NCI-H1417 (cell line): ENCODE results near the gene CPLX4.

Experiments
- DNase-seq, 3 experiments: peaks; one replicate each; lab custom pipeline; 2025; lab: John Stamatoyannopoulos, UW

Gene CPLX4

DNA sequence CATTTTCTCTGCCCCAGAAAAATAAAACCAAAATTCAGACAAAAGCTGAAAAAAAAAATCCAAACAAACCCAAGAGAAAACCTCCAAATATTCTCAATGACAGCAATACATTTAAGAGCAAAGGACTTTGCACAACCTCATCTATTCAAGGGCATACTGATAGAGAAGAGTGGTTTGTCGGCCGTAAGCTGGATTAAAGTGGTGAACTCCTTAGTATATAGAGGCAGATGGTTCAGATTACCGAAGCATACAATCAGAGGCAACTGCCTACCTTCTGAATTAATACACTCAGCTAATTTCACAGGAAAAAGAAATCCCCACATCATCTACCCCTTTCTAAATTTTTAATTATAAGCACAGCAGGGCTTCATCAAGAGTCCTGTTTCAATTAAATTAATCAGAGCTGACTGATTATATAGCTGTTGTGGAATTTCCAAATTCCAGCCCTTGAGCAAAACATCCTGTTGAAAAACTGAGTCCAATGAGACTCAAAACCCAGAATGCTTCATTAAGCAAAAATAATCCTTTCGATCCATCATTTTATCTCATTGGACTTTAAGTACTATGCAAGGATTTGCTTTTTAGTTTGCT, at the start of gene CPLX4:
CPLX4 (minus strand) TSS at position 190 of the 591 bp plus-strand sequence; CDS start at position 3, 187 bp downstream.
- no peak for DNase-seq

- DNase-seq = no peak
These were observed 41.9 kb upstream of the CPLX4 start for GRCh38 chr18:59360381-59360780.

- DNase-seq = no peak
These were observed 41.1 kb upstream of the CPLX4 start for GRCh38 chr18:59359576-59359952.

GRCh38 chr18:59358712-59359575, 40.5 kb upstream of the CPLX4 start, which contains the start of gene LMAN1:
TSS of gene LMAN1 (minus strand) at chr18:59359265. CDS start at chr18:59359244, 21 bp downstream.
- DNase-seq = peak; percentile 94 to 100 (median 99)

DNA sequence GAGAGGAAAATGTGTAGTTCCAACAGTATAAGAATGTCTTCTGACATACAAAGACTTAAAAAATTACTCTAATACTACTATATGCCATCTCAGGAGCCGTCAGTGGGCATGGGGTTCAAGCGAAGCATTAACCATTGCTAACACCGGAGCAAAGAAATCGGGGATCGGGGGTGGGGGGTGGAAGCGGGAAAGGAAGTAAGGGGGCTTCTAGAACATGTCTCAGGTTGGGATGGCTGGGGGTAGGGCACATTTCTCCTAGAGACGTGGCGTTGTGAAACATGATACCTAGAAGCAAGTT, 39.9 kb upstream of the CPLX4 start:
- DNase-seq = no peak

DNA sequence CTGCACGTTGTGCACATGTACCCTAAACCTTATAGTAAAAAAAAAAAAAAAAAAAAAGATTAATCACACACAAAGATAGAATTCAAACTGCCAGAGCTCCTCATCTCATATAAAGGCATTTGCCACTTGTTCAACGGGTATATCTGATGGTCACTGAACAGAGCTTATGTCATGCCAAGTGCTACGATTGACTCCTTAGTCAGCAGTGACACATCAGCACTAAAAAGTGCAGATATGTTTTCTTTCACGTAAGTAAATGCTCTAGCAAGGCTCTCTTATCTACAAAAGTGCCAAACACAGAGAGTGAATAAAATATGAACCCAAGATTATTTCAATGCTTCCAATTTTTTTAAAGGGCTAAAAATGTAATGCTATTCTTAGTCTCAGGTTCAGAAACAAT, 39.5 kb upstream of the CPLX4 start:
- peak in 1 of 3 experiments; percentile 64 for DNase-seq

DNA sequence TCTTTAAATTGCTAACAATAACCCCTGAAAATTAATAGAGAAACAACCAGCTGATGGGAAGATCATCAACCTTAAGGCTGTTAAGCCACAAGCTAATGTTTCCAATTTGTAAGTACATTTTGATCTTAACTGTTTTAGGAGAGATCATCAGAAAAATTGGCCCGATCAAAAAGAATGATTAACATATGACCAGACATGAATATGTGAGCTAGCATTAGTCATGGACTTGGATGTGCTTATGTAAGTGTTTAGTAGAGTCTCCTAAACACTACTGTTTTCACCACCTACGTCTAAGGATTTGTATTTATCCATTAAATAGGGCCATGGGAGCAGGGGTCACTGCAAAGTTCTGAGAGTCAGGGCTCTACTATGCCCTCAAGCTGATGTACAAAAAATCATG, 36.3 kb upstream of the CPLX4 start:
- DNase-seq = no peak

DNA sequence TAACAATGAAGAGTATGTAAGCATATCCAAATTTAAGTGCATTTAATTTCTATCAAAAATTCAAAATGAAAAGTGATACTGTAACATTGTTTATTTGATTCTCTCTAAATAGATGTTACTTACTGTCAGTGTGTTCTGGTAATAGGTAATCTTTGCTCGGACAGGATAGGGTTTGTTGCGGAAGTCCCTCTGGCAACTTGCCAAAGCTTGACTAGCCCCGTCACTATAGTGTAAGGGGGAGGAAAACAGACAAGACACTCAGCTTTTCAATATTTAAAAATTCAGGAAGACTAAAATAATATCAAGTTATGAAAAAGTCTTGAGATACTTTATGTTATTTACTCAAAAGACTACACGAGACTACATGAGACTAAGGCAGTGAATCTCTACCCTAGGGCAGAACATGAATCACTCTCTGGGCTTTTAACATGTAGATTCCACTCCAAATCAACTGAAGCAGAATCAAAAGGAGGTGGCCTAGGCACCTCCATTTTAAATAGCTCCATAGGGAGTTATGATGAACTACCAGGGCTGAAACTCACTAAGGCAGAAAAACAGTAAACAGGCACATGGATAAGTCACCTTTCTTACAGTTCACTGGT, 34.7 kb upstream of the CPLX4 start:
- DNase-seq = peak in 1 of 3 experiments; percentile 42

DNA sequence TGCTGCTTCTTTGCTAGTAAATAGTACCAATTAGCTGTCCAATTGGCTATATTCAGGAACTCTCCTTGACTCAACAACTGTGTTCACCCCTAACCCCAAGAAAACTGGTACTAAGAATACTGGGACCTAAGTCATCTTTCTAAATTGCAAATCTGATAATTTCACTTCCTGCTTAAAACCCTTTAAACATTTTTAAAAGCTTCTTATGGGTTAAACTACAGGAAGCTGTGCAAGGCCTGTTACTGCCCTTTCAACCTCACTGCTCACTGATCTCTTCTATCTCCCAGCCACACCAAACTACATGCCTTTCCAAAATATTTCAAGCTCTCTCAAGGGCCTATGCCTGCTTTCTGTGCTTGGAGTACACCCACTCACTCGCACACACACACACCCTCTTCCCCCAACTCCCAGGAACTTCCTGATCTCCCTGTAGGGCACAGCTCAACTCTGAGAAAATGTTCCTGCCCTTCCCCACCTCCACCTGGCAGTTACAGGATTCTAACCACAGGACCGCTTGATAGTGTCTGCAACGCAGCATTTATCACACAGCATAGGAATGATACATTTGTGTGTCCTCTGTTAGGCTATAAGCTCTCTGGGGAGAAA, 33.9 kb upstream of the CPLX4 start:
- no peak for DNase-seq

DNA sequence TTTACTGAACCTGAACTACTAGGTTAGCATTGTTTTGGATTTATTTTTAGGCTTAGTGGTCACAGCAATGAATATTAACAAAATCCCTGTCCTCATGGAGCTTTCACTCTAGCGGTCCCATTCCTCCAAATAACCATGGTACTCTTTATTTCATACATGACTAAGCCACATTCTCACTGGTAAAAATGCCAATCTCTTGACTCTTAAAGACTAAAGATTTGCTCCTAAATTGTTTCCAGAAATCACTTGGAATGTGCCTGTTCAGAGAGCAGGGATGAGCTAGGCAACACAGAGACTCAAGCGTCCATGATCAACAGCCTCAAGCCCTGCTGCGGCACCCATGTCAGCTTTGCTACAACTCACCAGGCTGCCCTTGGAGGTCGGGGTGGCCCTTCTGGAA, 27.1 kb upstream of the CPLX4 start:
- no peak for DNase-seq

DNA sequence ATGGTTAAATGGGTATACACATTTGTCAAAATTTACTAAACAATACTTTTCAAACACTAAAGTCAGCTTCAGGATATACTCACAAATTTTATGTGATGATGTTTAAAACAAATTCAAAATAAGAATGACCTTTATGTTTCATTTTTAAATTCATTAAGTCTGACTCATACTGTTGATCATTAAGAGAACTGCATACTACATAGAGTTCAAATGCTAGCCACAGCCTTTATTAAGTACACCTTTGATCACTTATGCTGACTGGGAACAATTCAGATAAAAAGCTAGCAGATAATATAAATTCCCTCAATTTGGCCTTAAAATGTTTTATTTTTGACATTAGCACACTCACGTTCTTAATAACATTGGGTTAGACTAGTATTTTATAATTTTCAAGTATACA, 26.5 kb upstream of the CPLX4 start:
- no peak for DNase-seq

- no peak for DNase-seq
These were observed 25.5 kb upstream of the CPLX4 start for GRCh38 chr18:59343926-59344325.

GRCh38 chr18:59340817-59341216, 22.4 kb upstream of the CPLX4 start:
- DNase-seq = no peak

DNA sequence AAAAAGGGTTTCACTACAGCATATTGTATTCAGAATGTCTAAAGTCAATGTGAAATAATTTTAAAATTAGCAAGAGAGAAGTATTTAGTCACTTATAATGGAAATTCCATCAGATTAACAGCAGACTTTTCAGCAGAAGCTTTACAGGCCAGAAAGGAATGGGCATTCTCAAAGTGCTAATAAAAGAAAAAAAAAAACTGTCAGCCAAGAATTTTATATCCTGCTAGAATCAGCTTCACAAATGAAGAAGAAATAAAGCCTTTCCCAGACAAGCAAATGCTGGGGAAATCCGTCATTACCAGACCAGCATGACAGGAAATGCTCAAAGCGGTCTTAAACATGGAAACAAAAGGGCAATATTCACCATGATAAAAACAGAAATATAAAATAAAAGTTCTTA, 21.9 kb upstream of the CPLX4 start:
- DNase-seq = no peak

DNA sequence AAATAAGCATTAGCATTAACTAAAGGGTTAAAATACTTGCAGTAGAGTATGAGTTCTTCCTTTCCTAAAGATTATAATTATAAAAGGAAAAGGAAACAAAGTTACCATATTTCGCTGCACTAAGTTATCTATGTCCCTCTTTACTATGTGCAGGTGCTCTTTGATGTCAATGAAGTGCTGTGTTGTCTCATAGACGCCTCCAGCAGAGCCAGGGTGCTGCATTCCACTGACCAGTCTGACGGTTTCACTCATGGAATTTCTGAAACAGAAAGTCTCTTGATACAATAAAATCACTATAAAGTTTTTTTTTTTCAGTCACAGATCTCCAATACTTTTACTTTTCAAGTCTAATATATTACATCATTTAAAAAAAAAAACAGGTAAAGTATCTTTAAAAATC, 14.5 kb upstream of the CPLX4 start:
- DNase-seq = no peak

- no peak for DNase-seq
These were observed 10.2 kb upstream of the CPLX4 start for GRCh38 chr18:59328683-59329082.

- no peak for DNase-seq
These were observed 7.5 kb upstream of the CPLX4 start for GRCh38 chr18:59325965-59326364.

GRCh38 chr18:59324623-59324971, 6.1 kb upstream of the CPLX4 start:
- no peak for DNase-seq

DNA sequence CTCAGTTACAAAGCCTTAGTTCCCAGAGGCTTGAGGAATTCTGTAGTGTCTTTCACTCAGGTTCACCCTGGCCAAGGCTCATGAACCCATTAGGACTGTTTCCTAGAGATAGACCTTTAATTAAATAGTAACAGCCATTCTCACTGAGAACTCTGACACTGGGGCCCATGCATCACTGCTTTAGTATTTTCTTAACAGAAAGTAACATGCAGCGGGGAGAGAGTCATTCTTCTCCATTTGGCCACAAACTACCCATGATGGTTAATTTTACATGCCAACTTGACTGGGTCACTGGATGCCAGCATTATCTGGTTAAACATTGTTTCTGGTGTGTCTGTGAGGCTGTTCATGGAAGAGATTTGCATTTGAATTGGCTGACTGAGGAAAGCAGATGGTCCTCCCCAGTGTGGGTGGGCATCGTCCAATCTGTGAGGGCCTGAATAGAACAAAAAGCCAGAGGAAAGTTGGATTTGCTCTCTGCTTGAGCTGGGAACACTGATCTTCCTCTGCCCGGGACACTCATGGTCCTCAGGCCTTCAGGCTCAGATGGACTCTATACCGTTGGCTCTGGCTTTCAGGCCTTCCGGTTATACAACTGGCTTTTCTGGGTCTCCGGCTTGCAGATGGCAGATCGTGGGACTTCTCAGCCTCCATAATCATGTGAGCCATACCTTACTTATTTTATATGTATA, 5.6 kb upstream of the CPLX4 start:
- no peak for DNase-seq

DNA sequence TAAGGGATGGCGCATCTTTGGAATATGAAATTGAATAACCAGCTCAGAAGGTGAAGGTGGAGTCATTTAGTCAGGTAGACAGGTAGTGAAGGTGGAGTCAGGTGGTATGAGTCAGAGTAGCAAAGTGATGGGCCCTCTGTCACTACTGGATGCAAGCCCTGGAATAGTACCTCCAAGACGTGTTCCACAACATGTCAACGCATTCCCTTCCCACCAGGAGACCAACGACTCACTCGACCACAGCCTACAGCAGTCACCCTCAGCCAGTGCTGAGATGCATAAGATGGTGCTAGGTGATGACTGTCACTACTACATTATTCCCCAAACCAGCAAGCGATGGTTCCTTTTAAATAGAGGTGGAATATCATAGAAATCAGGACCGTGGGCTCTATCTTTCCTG, 6.8 kb downstream of the CPLX4 start:
- no peak for DNase-seq

DNA sequence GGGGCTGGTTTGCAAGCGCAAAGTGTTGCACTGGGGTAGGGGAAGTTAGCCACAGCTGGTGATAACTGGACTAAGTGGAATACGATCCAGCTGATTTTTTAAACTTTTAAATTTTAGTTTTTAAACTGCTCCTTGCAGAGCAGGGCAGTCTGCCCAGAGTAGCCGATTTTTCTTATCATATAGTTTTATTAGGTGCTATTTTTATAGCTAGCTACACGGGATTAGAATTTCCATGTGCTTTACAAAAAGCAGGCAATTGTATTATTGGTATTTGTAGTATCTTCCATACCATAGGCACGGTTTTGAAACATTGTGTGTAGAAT, 9.6 kb downstream of the CPLX4 start:
- DNase-seq = no peak

DNA sequence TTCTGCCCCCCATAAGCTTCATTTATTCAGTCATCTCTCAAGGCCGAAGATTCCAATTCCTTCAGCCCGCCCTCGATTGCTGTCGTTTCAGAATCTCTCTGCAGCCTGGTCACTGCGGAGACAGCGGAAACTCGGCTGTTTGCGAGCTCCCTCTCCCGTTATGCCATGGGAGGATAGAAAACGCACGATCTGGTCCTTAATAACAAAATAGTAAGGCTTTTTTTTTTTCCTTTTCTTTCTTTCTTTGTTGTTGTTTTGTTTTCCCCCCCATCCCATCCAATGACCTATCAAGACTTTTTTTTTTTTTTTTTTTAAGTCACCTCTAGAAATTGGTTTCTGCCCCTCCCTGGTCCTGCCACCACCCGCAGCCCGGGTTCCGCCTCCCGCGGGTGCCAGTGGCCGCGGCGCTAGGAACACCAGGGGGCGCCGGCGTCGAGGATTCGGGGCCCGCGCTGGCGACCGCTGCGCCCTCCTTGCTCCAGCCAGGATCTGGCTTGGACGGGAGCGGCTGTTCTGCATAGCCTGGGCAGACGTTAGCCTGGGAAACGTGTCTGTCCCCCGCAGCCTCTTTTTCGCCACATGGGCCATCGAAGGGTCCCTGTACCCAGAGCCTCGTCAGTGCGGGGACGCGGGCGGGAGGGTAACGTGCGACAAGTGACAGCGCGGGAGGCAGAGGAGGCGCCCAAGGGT, 10.1 kb downstream of the CPLX4 start:
- peak; percentile 78 to 96 (median 93) for DNase-seq
